Endothelial cell of umbilical vein (primary cell): Measurements from ENCODE around the gene ZNF775. TPM values are rescaled to one million over a fixed set of nuclear protein-coding genes. Genes with fewer than 3 reads are reported as not detected.

Experiments used
- BruUV-seq: library from RNA; stranded (reverse); fragments of 400-500 nt; replicated peaks from 2 replicates; lab custom pipeline; 2021; lab: Mats Ljungman, UMichigan
- CTCF ChIA-PET: fragments of 300-600, 350-600 bp; sonication (Branson Sonifier 250); formaldehyde crosslinking; loops from one replicate; lab custom pipeline; 2021; ENCODE audit warnings: antibody characterized with exemption, inconsistent platforms; lab: Charles Lee
- POLR2A ChIA-PET: fragments of 300-600, 350-600 bp; sonication (Branson Sonifier 250); formaldehyde crosslinking; loops from one replicate; lab custom pipeline; 2021; ENCODE audit warnings: antibody characterized with exemption, inconsistent platforms; lab: Charles Lee
- DNase-seq: peaks from one replicate; pipeline ENCODE4 v3.0.0-alpha.2; 2011; ENCODE audit warnings: low read depth, low spot score
- FAIRE-seq: peaks from 2 replicates; lab custom pipeline; 2011; peaks lifted over from hg19 to GRCh38; lab: Jason Lieb, UNC
- H2AFZ ChIP-seq: 2 replicates; pipeline ENCODE4 v1.6.0; 2012; ENCODE audit warnings: low read depth, low read length, control low read depth, inconsistent platforms
- H3K27ac ChIP-seq: 2 replicates; pipeline ENCODE4 v1.5.1; 2011; ENCODE audit warnings: low read depth, mild to moderate bottlenecking, control low read depth, low read length, moderate library complexity; ENCODE audit not compliant: insufficient read depth
- H3K27me3 ChIP-seq, 2 experiments: 2 replicates each; pipeline versions ENCODE4 v1.6.0 to v1.6.1; 2011; ENCODE audit warnings: low read length in 2 of 2, mixed read lengths in 1 of 2; ENCODE audit not compliant: control insufficient read depth in 2 of 2, insufficient read depth in 2 of 2
- H3K36me3 ChIP-seq, 2 experiments: 2 replicates in 1 of 2; 3 replicates in 1 of 2; pipeline ENCODE4 v1.5.1; 2011; ENCODE audit warnings: low read length in 2 of 2, mild to moderate bottlenecking in 1 of 2, moderate library complexity in 1 of 2; ENCODE audit not compliant: control insufficient read depth in 2 of 2, insufficient read depth in 2 of 2; ENCODE audit errors: extremely low read depth in 1 of 2
- H3K4me1 ChIP-seq: 3 replicates; pipeline ENCODE4 v1.5.1; 2011; ENCODE audit warnings: mild to moderate bottlenecking, low read length; ENCODE audit not compliant: control insufficient read depth, insufficient read depth; ENCODE audit errors: extremely low read depth
- H3K4me2 ChIP-seq: 2 replicates; pipeline ENCODE4 v1.6.1; 2011; ENCODE audit warnings: low read length, control low read depth, mixed read lengths; ENCODE audit not compliant: insufficient read depth
- H3K4me3 ChIP-seq, 3 experiments: fragments of 200-600 bp in 1 of 3; sonication (generic), shearing (Covaris generic) in 1 of 3; replicated peaks in 1 of 3; 2 replicates each; pipeline ENCODE4 v1.5.1; 2011 to 2016; ENCODE audit warnings: control low read depth in 3 of 3, low read length in 3 of 3, mild to moderate bottlenecking in 2 of 3, inconsistent platforms in 1 of 3, low read depth in 1 of 3, moderate library complexity in 1 of 3; ENCODE audit not compliant: insufficient read depth in 1 of 3
- H3K79me2 ChIP-seq: 2 replicates; pipeline ENCODE4 v1.6.0; 2012; ENCODE audit warnings: low read length, inconsistent platforms; ENCODE audit not compliant: control insufficient read depth, insufficient read depth
- H3K9ac ChIP-seq: replicated peaks from 2 replicates; pipeline ENCODE3; 2011; ENCODE audit warnings: low read length, control low read depth; ENCODE audit not compliant: insufficient read depth; ENCODE audit errors: extremely low read depth
- H3K9me1 ChIP-seq: replicated peaks from 3 replicates; pipeline ENCODE4 v1.6.0; 2011; ENCODE audit warnings: mild to moderate bottlenecking, low read length; ENCODE audit not compliant: control insufficient read depth, insufficient read depth; ENCODE audit errors: extremely low read depth
- H3K9me3 ChIP-seq: replicated peaks from 2 replicates; pipeline ENCODE4 v1.5.1; 2012; ENCODE audit warnings: low read length, inconsistent platforms; ENCODE audit not compliant: control insufficient read depth, insufficient read depth
- H4K20me1 ChIP-seq: replicated peaks from 2 replicates; pipeline ENCODE3; 2011; ENCODE audit warnings: mild to moderate bottlenecking, low read length; ENCODE audit not compliant: control insufficient read depth, insufficient read depth; ENCODE audit errors: extremely low read depth
- CTCF ChIP-seq, 2 donors: IDR thresholded peaks; 1 replicate in 1 of 2; 2 replicates in 1 of 2; pipeline ENCODE4 v1.5.1; 2011; ENCODE audit warnings: low read length in 2 of 2, mild to moderate bottlenecking in 2 of 2, moderate library complexity in 2 of 2, control low read depth in 1 of 2, inconsistent platforms in 1 of 2, low read depth in 1 of 2; ENCODE audit not compliant: insufficient read depth in 1 of 2; ENCODE audit errors: extremely low read depth in 1 of 2
- EZH2 ChIP-seq: IDR thresholded peaks from 2 replicates; pipeline ENCODE4 v1.6.1; 2012; ENCODE audit warnings: borderline replicate concordance, low read depth, mild to moderate bottlenecking, moderate library complexity, low read length, inconsistent platforms; ENCODE audit not compliant: severe bottlenecking
- FOS ChIP-seq: IDR thresholded peaks from 2 replicates; pipeline ENCODE4 v1.6.1; 2011; ENCODE audit warnings: mild to moderate bottlenecking, low read length, moderate library complexity, borderline replicate concordance; ENCODE audit not compliant: insufficient read depth
- GATA2 ChIP-seq: IDR thresholded peaks from 2 replicates; pipeline ENCODE4 v1.7.0; 2011; ENCODE audit warnings: low read depth, mild to moderate bottlenecking, moderate library complexity, mixed read lengths, low read length; ENCODE audit not compliant: insufficient read length, insufficient read depth
- JUN ChIP-seq: IDR thresholded peaks from 2 replicates; pipeline ENCODE4 v1.6.1; 2011; ENCODE audit warnings: borderline replicate concordance, low read depth; ENCODE audit not compliant: insufficient read length, insufficient read depth
- MAX ChIP-seq: IDR thresholded peaks from 2 replicates; pipeline ENCODE4 v1.6.1; 2011; ENCODE audit not compliant: insufficient read depth, insufficient read length
- MYC ChIP-seq: IDR thresholded peaks from one replicate; pipeline ENCODE4 v1.6.1; 2011; ENCODE audit warnings: mild to moderate bottlenecking, low read depth, low read length
- POLR2A ChIP-seq: IDR thresholded peaks from 2 replicates; pipeline ENCODE4 v1.6.1; 2012; ENCODE audit warnings: low read depth, mild to moderate bottlenecking, control low read depth, low read length
- POLR2AphosphoS5 ChIP-seq: IDR thresholded peaks from 2 replicates; pipeline ENCODE4 v1.6.1; 2012; ENCODE audit warnings: low read depth, mild to moderate bottlenecking, control low read depth, low read length, moderate library complexity; ENCODE audit not compliant: insufficient read depth
- dilution Hi-C: fragments of 300-500 bp; cut with MboI; formaldehyde crosslinking; loops from one replicate; pipeline ENCODE4 v1.15.0; 2019; ENCODE audit warnings: low sequenced_read_pairs; ENCODE audit not compliant: extremely low pct_ligation_motif_present
- intact Hi-C: fragments of 100-400 bp; cut with micrococcal nuclease; formaldehyde crosslinking; loops from one replicate; pipeline ENCODE4 v1.10.0; 2022
- polyA plus RNA-seq, 4 experiments: library from polyadenylated mRNA; depleted of rRNA in 3 of 4; stranded (reverse) in 3 of 4; unstranded in 1 of 4; fragments of >200 nt; gene quantifications; 2 replicates each; pipeline versions ENCODE4 v1.2.1 to v1.2.3, GENCODE V29; 2011 to 2012; ENCODE audit warnings: missing spikeins in 1 of 4
- total RNA-seq: library from RNA; stranded (reverse); gene quantifications from 2 replicates; pipeline ENCODE4 v1.2.3, GENCODE V29; 2021

ZNF775 gene
- total and polyA plus RNA-seq, 2 donors (not counting 3 experiments of a cell fraction or from before 2014, with no cell fraction given), result 5.8 to 8.3 TPM

- no peaks in the 10 kb centered on the region for H3K36me3 ChIP-seq
- H3K79me2 ChIP-seq, result no peaks in the 10 kb centered on the region
- H3K4me1 ChIP-seq, result peaks cover under 1% of the 10 kb centered on the region
- no TSS peak for BruUV-seq
- FAIRE-seq, result no peak
- no peaks in the 10 kb centered on the region for H3K9me3 ChIP-seq
- H2AFZ ChIP-seq, result no peak overlapping the region
- POLR2A ChIA-PET, result no interaction called here
- no peak overlapping the region for H3K27ac ChIP-seq
- no peak overlapping the region for H3K4me2 ChIP-seq
- intact Hi-C loops, result no loop called here
- dilution Hi-C loops, result no loop called here
- H3K27me3 ChIP-seq, result no peaks in the 10 kb centered on the region
- no peak overlapping the region for H3K4me3 ChIP-seq
- no peaks in the 10 kb centered on the region for H3K9me1 ChIP-seq
- DNase-seq, result no peak
- no peaks in the 10 kb centered on the region for H4K20me1 ChIP-seq
- CTCF ChIA-PET, result no interaction called here
- TF ChIP-seq POLR2A (no peak), EZH2 (no peak), FOS (no peak), MYC (no peak), POLR2AphosphoS5 (no peak), CTCF (IDR thresholded peaks at IDR 0.05; ENCODE audit: extremely low read depth in 1 of 2, insufficient read depth in 1 of 2, low read depth in 1 of 2, low read length in 2 of 2) (no peak), JUN (no peak), GATA2 (no peak), MAX (no peak)
- no peak overlapping the region for H3K9ac ChIP-seq
These were observed 32.5 kb downstream of the ZNF775 start for GRCh38 chr7:150411606-150412005.
